CD4-positive, alpha-beta T cell (primary cell): ENCODE data around the gene GIT1. TPM values are rescaled to one million over a fixed set of nuclear protein-coding genes. Genes with fewer than 3 reads are reported as not detected.

ENCODE experiments used
- ATAC-seq: fragments of 200-7000 bp; cut with Tn5 transposase; one replicate; pipeline ENCODE4 v1.10.0; 2022; ENCODE audit warnings: mild to moderate bottlenecking; ENCODE audit not compliant: poor library complexity
- CTCF ChIA-PET: fragments of 350-600 bp; sonication (Branson Sonifier 250); formaldehyde crosslinking; loops from one replicate; lab custom pipeline; 2021; ENCODE audit warnings: antibody characterized with exemption, inconsistent platforms; lab: Charles Lee
- POLR2A ChIA-PET: fragments of 350-600 bp; sonication (Branson Sonifier 250); formaldehyde crosslinking; loops from one replicate; lab custom pipeline; 2021; ENCODE audit warnings: antibody characterized with exemption, inconsistent platforms; lab: Charles Lee
- DNase-seq, 14 experiments: peaks; one replicate each; pipeline ENCODE4 v3.0.0-alpha.2; 2013 to 2020; ENCODE audit warnings: mixed read lengths in 2 of 14
- H3K27ac ChIP-seq, 2 donors: one replicate each; pipeline versions ENCODE4 v1.5.1 to v1.7.0; 2013; ENCODE audit warnings: low read length in 2 of 2, low read depth in 1 of 2, mild to moderate bottlenecking in 1 of 2
- H3K27me3 ChIP-seq, 2 experiments: 1 replicate in 1 of 2; 2 replicates in 1 of 2; pipeline versions ENCODE4 v1.6.1 to v1.7.0; 2013; ENCODE audit warnings: low read length in 2 of 2, control low read depth in 1 of 2, mild to moderate bottlenecking in 1 of 2, moderate library complexity in 1 of 2; ENCODE audit not compliant: insufficient read depth in 2 of 2, control insufficient read depth in 1 of 2
- H3K36me3 ChIP-seq: one replicate; pipeline ENCODE4 v1.6.1; 2013; ENCODE audit warnings: low read length, control low read depth; ENCODE audit not compliant: insufficient read depth
- H3K4me1 ChIP-seq: one replicate; pipeline ENCODE4 v1.6.1; 2013; ENCODE audit warnings: low read length, control low read depth; ENCODE audit not compliant: insufficient read depth
- H3K4me3 ChIP-seq: one replicate; pipeline ENCODE4 v1.5.1; 2013; ENCODE audit warnings: mild to moderate bottlenecking, low read length, moderate library complexity
- H3K9me3 ChIP-seq, 2 experiments: 1 replicate in 1 of 2; 2 replicates in 1 of 2; pipeline versions ENCODE4 v1.6.1 to v1.7.0; 2013; ENCODE audit warnings: low read length in 2 of 2, mild to moderate bottlenecking in 2 of 2, control low read depth in 1 of 2, moderate library complexity in 1 of 2; ENCODE audit not compliant: control insufficient read depth in 1 of 2, insufficient read depth in 1 of 2
- H3K27ac Mint-ChIP-seq: one replicate; pipeline ENCODE4 v1.8.0; 2020; ENCODE audit warnings: mixed read lengths
- H3K27me3 Mint-ChIP-seq: one replicate; pipeline ENCODE4 v1.8.0; 2021; ENCODE audit warnings: mixed read lengths
- H3K36me3 Mint-ChIP-seq: one replicate; pipeline ENCODE4 v1.8.0; 2021; ENCODE audit warnings: low read depth, mixed read lengths
- H3K4me1 Mint-ChIP-seq: one replicate; pipeline ENCODE4 v1.8.0; 2021; ENCODE audit warnings: low read depth, mixed read lengths
- H3K4me3 Mint-ChIP-seq: one replicate; pipeline ENCODE4 v1.8.0; 2020; ENCODE audit warnings: mild to moderate bottlenecking, mixed read lengths
- H3K9me3 Mint-ChIP-seq: one replicate; pipeline ENCODE4 v1.8.0; 2020; ENCODE audit warnings: mixed read lengths
- intact Hi-C, 2 experiments: fragments of 100-400 bp; cut with DNase I in 1 of 2; cut with micrococcal nuclease in 1 of 2; formaldehyde crosslinking; loops; one replicate each; pipeline versions ENCODE4 v1.15.1 to v1.9.0; 2023 to 2025; cut with DNase I, micrococcal nuclease
- total RNA-seq, 174 experiments: library from RNA in 2 of 174; stranded (reverse) in 2 of 174; gene quantifications; one replicate each; pipeline ENCODE4 v1.2.3 and lab custom pipeline; 2021 to 2026
- TF ChIP-seq, protein P1 (sequence below): fragments of 200-600 bp; IDR thresholded peaks from one replicate; pipeline ENCODE4 v1.8.0; 2022; ENCODE audit warnings: antibody characterized with exemption, mild to moderate bottlenecking

The GIT1 gene
- total RNA-seq, 2 experiments from 2014 or later, result 35.8 to 36.7 TPM

DNA sequence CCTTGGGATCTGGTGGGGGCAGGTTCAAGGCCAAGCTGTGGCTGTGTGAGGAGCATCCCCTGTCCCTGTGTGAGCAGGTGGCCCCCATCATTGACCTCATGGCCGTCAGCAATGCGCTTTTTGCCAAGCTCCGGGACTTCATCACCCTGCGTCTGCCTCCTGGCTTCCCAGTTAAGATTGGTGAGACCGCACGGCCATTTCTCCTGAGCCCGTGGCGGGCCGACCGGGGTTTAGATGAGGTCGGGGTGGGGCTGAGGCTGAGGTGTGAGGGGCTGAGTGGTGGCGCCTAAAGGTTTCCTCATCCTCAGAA, 22.6 kb upstream of the GIT1 start:
- intact Hi-C loops, result loop anchor here (5.0 to 10.0 kb wide), 3 partner anchors 47 to 323 kb away; partner anchors contain the start of genes ABHD15 (in 2 of the 2), TP53I13 (in 2 of the 2) and SSH2 (in 1 of the 2)
- Mint-ChIP-seq H3K9me3 (no peaks in the 10 kb centered on the region), H3K36me3 (no peaks in the 10 kb centered on the region), H3K4me3 (no peak overlapping the region), H3K27ac (no peak overlapping the region), H3K27me3 (no peaks in the 10 kb centered on the region), H3K4me1 (peaks cover 34% of the 10 kb centered on the region)
- peak in 1 of 14 experiments; percentile 29 for DNase-seq
- no peak overlapping the region for H3K4me3 ChIP-seq
- H3K27ac ChIP-seq, result no peak overlapping the region
- ChIA-PET CTCF (no interaction called here), POLR2A (no interaction called here)
- no peaks in the 10 kb centered on the region for H3K9me3 ChIP-seq
- H3K27me3 ChIP-seq, result no peaks in the 10 kb centered on the region
- peaks cover 44% of the 10 kb centered on the region for H3K4me1 ChIP-seq
- H3K36me3 ChIP-seq, result no peaks in the 10 kb centered on the region
- TF ChIP-seq, protein P1, sequence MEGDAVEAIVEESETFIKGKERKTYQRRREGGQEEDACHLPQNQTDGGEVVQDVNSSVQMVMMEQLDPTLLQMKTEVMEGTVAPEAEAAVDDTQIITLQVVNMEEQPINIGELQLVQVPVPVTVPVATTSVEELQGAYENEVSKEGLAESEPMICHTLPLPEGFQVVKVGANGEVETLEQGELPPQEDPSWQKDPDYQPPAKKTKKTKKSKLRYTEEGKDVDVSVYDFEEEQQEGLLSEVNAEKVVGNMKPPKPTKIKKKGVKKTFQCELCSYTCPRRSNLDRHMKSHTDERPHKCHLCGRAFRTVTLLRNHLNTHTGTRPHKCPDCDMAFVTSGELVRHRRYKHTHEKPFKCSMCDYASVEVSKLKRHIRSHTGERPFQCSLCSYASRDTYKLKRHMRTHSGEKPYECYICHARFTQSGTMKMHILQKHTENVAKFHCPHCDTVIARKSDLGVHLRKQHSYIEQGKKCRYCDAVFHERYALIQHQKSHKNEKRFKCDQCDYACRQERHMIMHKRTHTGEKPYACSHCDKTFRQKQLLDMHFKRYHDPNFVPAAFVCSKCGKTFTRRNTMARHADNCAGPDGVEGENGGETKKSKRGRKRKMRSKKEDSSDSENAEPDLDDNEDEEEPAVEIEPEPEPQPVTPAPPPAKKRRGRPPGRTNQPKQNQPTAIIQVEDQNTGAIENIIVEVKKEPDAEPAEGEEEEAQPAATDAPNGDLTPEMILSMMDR, result no peak
- ATAC-seq, result no peak

DNA sequence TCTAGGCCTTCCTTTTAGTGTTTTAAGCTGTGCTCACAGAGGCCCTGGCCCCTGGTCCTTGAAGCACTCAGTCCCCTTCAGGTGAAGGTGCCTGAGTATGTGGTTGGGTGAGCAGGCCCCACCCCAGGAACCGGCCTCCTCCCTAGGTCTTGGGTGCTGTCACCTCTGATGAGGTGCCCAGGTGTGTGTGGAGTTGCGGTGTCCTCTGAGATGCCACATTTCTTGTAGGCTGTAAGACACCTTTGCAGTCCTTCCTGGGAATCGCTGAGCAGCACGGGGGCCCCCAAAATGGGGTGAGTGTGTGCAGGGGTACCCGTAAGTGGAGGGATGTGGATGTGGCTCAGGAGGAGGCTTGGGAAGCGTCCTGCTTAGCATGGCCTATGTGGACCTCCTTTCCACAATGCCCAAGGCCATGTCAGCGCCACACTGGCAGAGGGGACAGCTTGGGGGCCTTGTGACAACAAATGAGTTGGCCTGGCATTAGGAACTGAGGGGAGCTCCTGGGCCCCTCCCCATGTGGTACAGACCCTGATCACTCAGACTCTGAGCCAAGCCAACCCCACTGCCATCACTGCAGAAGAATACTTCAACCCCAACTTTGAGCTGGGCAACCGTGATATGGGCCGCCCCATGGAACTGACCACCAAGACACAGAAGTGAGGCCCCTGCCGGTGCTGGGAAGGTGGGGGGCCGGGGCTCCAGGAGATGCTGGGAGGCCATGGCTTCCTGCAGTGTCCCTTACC, 22.1 kb upstream of the GIT1 start:
- DNase-seq (no peak), ATAC-seq (no peak)
- peak overlapping the region; percentile 20 for H3K4me3 Mint-ChIP-seq
- peaks cover 38% of the 10 kb centered on the region for H3K4me1 ChIP-seq
- no peak overlapping the region for H3K4me3 ChIP-seq
- H3K27ac ChIP-seq, result no peak overlapping the region
- H3K27me3 ChIP-seq, result no peaks in the 10 kb centered on the region
- no peaks in the 10 kb centered on the region for H3K9me3 Mint-ChIP-seq
- H3K27ac Mint-ChIP-seq, result no peak overlapping the region
- H3K36me3 ChIP-seq, result no peaks in the 10 kb centered on the region
- intact Hi-C loops, result loop anchor here (1.0 to 10.0 kb wide), 4 partner anchors 17 to 323 kb away; partner anchors contain the start of genes ABHD15 (in 2 of the 2), TP53I13 (in 2 of the 2) and SSH2 (in 1 of the 2)
- H3K9me3 ChIP-seq, result no peaks in the 10 kb centered on the region
- peaks cover 29% of the 10 kb centered on the region for H3K4me1 Mint-ChIP-seq
- TF ChIP-seq, protein P1, result no peak
- POLR2A ChIA-PET, result no interaction called here
- no peaks in the 10 kb centered on the region for H3K36me3 Mint-ChIP-seq
- H3K27me3 Mint-ChIP-seq, result no peaks in the 10 kb centered on the region
- CTCF ChIA-PET, result no interaction called here

DNA sequence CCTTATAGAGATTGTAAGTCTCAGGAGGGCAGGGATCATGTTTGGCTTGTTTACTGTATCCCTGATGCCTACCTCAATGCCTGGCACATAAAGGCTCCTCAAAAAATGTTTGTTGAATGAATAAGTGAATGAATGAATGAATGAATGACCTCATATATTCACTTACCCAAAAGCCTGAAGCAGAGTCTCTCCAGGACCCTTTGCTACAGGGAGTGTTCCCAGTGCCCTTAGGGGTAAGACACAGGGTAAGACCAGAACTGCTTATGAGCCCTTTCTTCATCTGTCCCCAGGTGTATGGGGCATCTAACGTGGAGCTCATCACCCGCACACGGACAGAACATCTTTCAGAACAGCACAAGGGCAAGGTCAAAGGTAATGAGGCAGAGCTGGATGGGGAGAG, 20.9 kb upstream of the GIT1 start:
- H3K9me3 Mint-ChIP-seq, result no peaks in the 10 kb centered on the region
- POLR2A ChIA-PET, result no interaction called here
- CTCF ChIA-PET, result no interaction called here
- Histone ChIP-seq H3K27me3 (no peaks in the 10 kb centered on the region), H3K9me3 (no peaks in the 10 kb centered on the region), H3K4me3 (no peak overlapping the region), H3K36me3 (no peaks in the 10 kb centered on the region), H3K4me1 (peaks cover 27% of the 10 kb centered on the region), H3K27ac (no peak overlapping the region)
- H3K36me3 Mint-ChIP-seq, result no peaks in the 10 kb centered on the region
- H3K27me3 Mint-ChIP-seq, result no peaks in the 10 kb centered on the region
- ATAC-seq, result no peak
- H3K27ac Mint-ChIP-seq, result no peak overlapping the region
- TF ChIP-seq, protein P1, result no peak
- no peak overlapping the region for H3K4me3 Mint-ChIP-seq
- H3K4me1 Mint-ChIP-seq, result peaks cover 18% of the 10 kb centered on the region
- DNase-seq, result no peak
- intact Hi-C loops, result loop anchor here (5.0 to 10.0 kb wide), 3 partner anchors 46 to 324 kb away; partner anchors contain the start of genes ABHD15 (in 2 of the 2), TP53I13 (in 2 of the 2) and SSH2 (in 1 of the 2)
